ENCODE results near the gene TBXA2R.
"Not testable (repeated sequence)": the region's sequence is repeated elsewhere in the genome, so short reads cannot be mapped to it uniquely, and the experiment has no call there.

DNA sequence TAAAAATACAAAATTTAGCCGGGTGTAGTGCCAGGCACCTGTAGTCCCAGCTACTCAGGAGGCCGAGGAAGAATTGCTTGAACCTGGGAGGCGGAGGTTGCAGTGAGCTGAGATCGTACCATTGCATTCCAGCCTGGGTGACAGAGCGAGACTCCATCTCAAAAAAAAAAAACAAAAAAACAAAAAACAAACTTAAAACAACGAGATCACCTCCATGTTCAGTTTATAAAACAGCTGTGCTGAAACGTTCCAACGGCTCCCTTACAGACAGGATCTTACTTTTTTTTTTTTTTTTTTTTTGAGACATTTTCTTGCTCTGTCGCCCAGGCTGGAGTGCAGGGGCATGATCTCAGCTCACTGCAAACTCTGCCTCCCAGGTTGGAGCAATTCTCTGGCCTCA is 22.1 kb upstream of the TBXA2R start:
- TF ChIP-seq MYC (IDR thresholded peaks at IDR 0.05; ENCODE audit: low read depth, low read length); EZH2 (IDR thresholded peaks at IDR 0.05; ENCODE audit: borderline replicate concordance, low read depth, low read length, severe bottlenecking); POLR2AphosphoS5 (IDR thresholded peaks at IDR 0.05; ENCODE audit: insufficient read depth, low read depth, low read length): not testable (repeated sequence)
- TF ChIP-seq, protein P1, sequence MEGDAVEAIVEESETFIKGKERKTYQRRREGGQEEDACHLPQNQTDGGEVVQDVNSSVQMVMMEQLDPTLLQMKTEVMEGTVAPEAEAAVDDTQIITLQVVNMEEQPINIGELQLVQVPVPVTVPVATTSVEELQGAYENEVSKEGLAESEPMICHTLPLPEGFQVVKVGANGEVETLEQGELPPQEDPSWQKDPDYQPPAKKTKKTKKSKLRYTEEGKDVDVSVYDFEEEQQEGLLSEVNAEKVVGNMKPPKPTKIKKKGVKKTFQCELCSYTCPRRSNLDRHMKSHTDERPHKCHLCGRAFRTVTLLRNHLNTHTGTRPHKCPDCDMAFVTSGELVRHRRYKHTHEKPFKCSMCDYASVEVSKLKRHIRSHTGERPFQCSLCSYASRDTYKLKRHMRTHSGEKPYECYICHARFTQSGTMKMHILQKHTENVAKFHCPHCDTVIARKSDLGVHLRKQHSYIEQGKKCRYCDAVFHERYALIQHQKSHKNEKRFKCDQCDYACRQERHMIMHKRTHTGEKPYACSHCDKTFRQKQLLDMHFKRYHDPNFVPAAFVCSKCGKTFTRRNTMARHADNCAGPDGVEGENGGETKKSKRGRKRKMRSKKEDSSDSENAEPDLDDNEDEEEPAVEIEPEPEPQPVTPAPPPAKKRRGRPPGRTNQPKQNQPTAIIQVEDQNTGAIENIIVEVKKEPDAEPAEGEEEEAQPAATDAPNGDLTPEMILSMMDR (IDR thresholded peaks at IDR 0.05; ENCODE audit: extremely low read depth in 1 of 2, insufficient read depth in 1 of 2, low read depth in 1 of 2, low read length in 2 of 2), result not testable (repeated sequence)

All from endothelial cell of umbilical vein (primary cell).